Inferior parietal cortex (tissue), 1 donor: Measurements from ENCODE around the gene UBE2D3.
"Not testable (repeated sequence)": the region's sequence is repeated elsewhere in the genome, so short reads cannot be mapped to it uniquely, and the experiment has no call there.

Experiments
- DNase-seq: peaks from one replicate; pipeline ENCODE4 v3.0.0-alpha.2; 2016; ENCODE audit errors: extremely low spot score

UBE2D3 gene

GRCh38 chr4:102829803-102830202 lies 2.5 kb upstream of the UBE2D3 start:
- no peak for DNase-seq

GRCh38 chr4:102828497-102828808 lies 1.1 kb upstream of the UBE2D3 start:
- DNase-seq = no peak

- peak; percentile 97 for DNase-seq
Observed at GRCh38 chr4:102827674-102828496, 534 bp upstream of the UBE2D3 start.

- no peak for DNase-seq
Observed at GRCh38 chr4:102826105-102826889, 1.1 kb downstream of the UBE2D3 start.

GRCh38 chr4:102825261-102826091 lies 1.9 kb downstream of the UBE2D3 start:
- DNase-seq = peak; percentile 69

GRCh38 chr4:102824398-102824797 lies 3.0 kb downstream of the UBE2D3 start:
- DNase-seq = no peak

- DNase-seq = no peak
Observed at GRCh38 chr4:102823897-102824296, 3.5 kb downstream of the UBE2D3 start.

GRCh38 chr4:102823464-102823863 lies 3.9 kb downstream of the UBE2D3 start:
- no peak for DNase-seq

- no peak for DNase-seq
Observed at GRCh38 chr4:102819588-102820365, 7.6 kb downstream of the UBE2D3 start.

GRCh38 chr4:102819100-102819499 lies 8.3 kb downstream of the UBE2D3 start:
- DNase-seq = not testable (repeated sequence)

- DNase-seq = no peak
Observed at GRCh38 chr4:102817613-102818268, 9.6 kb downstream of the UBE2D3 start.

- no peak for DNase-seq
Observed at GRCh38 chr4:102817021-102817605, 10.2 kb downstream of the UBE2D3 start.

GRCh38 chr4:102815981-102816380 lies 11.4 kb downstream of the UBE2D3 start:
- no peak for DNase-seq

- DNase-seq = no peak
Observed at GRCh38 chr4:102809691-102810090, 17.7 kb downstream of the UBE2D3 start.

GRCh38 chr4:102809190-102809589 lies 18.2 kb downstream of the UBE2D3 start:
- no peak for DNase-seq

GRCh38 chr4:102808009-102808408 lies 19.3 kb downstream of the UBE2D3 start:
- DNase-seq = no peak

- DNase-seq = no peak
Observed at GRCh38 chr4:102807345-102807744, 20.0 kb downstream of the UBE2D3 start.

- DNase-seq = no peak
Observed at GRCh38 chr4:102799816-102800215, 27.5 kb downstream of the UBE2D3 start.

GRCh38 chr4:102794999-102795398 lies 32.4 kb downstream of the UBE2D3 start:
- DNase-seq = no peak

GRCh38 chr4:102792361-102792936 lies 34.9 kb downstream of the UBE2D3 start:
- no peak for DNase-seq
